ENCODE data around the gene KHK. TPM values are rescaled to one million over a fixed set of nuclear protein-coding genes. Genes with fewer than 3 reads are reported as not detected.

KHK gene
- total and polyA plus RNA-seq, 9 of the 15 experiments (the other 6 are each of a cell fraction or from before 2014, with no cell fraction given): 1.5 to 10.7 (median 5.2) TPM

- Histone ChIP-seq H3K79me2 (ENCODE audit: control insufficient read depth, insufficient read depth, low read length) (no peaks in the 10 kb centered on the region), H3K27me3 (ENCODE audit: control insufficient read depth in 2 of 2, insufficient read depth in 2 of 2, low read length in 2 of 2) (no peaks in the 10 kb centered on the region), H4K20me1 (replicated peaks; ENCODE audit: control insufficient read depth, insufficient read depth, low read length) (no peaks in the 10 kb centered on the region), H3K4me2 (ENCODE audit: insufficient read depth, low read length) (no peak overlapping the region), H3K27ac (ENCODE audit: extremely low read depth, low read depth, low read length) (no peak overlapping the region), H3K9me3 (replicated peaks; ENCODE audit: control insufficient read depth, insufficient read depth, low read depth, low read length) (no peaks in the 10 kb centered on the region), H3K4me3 (no peak overlapping the region), H2AFZ (ENCODE audit: low read depth, low read length) (no peak overlapping the region), H3K4me1 (replicated peaks in 1 of 2; ENCODE audit: control insufficient read depth in 2 of 2, insufficient read depth in 2 of 2, low read length in 2 of 2) (peaks cover 51 to 65% of the 10 kb centered on the region in 2 experiments), H3K9ac (ENCODE audit: insufficient read depth in 1 of 2, low read depth in 2 of 2, low read length in 2 of 2) (peak overlapping the region in 1 of 2 experiments; percentile 19; a peak in 1 of 4 replicates), H3K9me1 (ENCODE audit: control insufficient read depth, insufficient read depth, low read length) (peaks cover 4% of the 10 kb centered on the region), H3K36me3 (ENCODE audit: control insufficient read depth, insufficient read depth, low read length) (no peaks in the 10 kb centered on the region)
- 76% methylated on average over 5 of the region's 7 CpGs for WGBS (ENCODE audit: insufficient coverage, low coverage, missing lambda C conversion rate)
- CTCF ChIA-PET (ENCODE audit: low intra/inter-chr PET ratio): no interaction called here
- intact Hi-C loops (cut with micrococcal nuclease) (no loop called here), in situ Hi-C loops (cut with MboI) (no loop called here)
- TF ChIP-seq GTF2A2 (tag; IDR thresholded peaks at IDR 0.05) (no peak), ZNF140 (CRISPR knock-in tag; IDR thresholded peaks at IDR 0.05) (no peak), CHD4 (IDR thresholded peaks at IDR 0.05; ENCODE audit: insufficient read depth, insufficient replicate concordance, low read depth, low read length, poor library complexity, severe bottlenecking) (no peak), BRCA1 (IDR thresholded peaks at IDR 0.05) (no peak), BRCA1 (CRISPR knock-in tag; IDR thresholded peaks at IDR 0.05) (no peak), SMARCE1 (IDR thresholded peaks at IDR 0.05) (no peak), CGGBP1 (CRISPR knock-in tag; IDR thresholded peaks at IDR 0.05) (no peak), MEF2A (IDR thresholded peaks at IDR 0.05; ENCODE audit: control insufficient read depth, low read depth, low read length) (no peak), CHD1 (IDR thresholded peaks at IDR 0.05; ENCODE audit: low read length) (no peak), NFIC (IDR thresholded peaks at IDR 0.05) (no peak), MIER1 (IDR thresholded peaks at IDR 0.05; ENCODE audit: low read depth) (no peak), BRF1 (IDR thresholded peaks at IDR 0.05; ENCODE audit: borderline replicate concordance, extremely low read depth, insufficient read length) (no peak), IRF2 (CRISPR knock-in tag; IDR thresholded peaks at IDR 0.05) (no peak), ZNF133 (CRISPR knock-in tag; IDR thresholded peaks at IDR 0.05) (no peak), STAG1 (CRISPR knock-in tag; IDR thresholded peaks at IDR 0.05; ENCODE audit: borderline replicate concordance) (no peak), ZSCAN29 (IDR thresholded peaks at IDR 0.05) (no peak), TBP (optimal IDR thresholded peaks at IDR 0.05; ENCODE audit: low read depth, low read length) (no peak), SREBF2 (CRISPR knock-in tag; IDR thresholded peaks at IDR 0.05) (no peak), CBX1 (IDR thresholded peaks at IDR 0.05; ENCODE audit: low read depth) (no peak)
- TF ChIP-seq, protein P1, sequence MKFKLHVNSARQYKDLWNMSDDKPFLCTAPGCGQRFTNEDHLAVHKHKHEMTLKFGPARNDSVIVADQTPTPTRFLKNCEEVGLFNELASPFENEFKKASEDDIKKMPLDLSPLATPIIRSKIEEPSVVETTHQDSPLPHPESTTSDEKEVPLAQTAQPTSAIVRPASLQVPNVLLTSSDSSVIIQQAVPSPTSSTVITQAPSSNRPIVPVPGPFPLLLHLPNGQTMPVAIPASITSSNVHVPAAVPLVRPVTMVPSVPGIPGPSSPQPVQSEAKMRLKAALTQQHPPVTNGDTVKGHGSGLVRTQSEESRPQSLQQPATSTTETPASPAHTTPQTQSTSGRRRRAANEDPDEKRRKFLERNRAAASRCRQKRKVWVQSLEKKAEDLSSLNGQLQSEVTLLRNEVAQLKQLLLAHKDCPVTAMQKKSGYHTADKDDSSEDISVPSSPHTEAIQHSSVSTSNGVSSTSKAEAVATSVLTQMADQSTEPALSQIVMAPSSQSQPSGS (CRISPR knock-in tag; IDR thresholded peaks at IDR 0.05): no peak
- TF ChIP-seq, protein P2, sequence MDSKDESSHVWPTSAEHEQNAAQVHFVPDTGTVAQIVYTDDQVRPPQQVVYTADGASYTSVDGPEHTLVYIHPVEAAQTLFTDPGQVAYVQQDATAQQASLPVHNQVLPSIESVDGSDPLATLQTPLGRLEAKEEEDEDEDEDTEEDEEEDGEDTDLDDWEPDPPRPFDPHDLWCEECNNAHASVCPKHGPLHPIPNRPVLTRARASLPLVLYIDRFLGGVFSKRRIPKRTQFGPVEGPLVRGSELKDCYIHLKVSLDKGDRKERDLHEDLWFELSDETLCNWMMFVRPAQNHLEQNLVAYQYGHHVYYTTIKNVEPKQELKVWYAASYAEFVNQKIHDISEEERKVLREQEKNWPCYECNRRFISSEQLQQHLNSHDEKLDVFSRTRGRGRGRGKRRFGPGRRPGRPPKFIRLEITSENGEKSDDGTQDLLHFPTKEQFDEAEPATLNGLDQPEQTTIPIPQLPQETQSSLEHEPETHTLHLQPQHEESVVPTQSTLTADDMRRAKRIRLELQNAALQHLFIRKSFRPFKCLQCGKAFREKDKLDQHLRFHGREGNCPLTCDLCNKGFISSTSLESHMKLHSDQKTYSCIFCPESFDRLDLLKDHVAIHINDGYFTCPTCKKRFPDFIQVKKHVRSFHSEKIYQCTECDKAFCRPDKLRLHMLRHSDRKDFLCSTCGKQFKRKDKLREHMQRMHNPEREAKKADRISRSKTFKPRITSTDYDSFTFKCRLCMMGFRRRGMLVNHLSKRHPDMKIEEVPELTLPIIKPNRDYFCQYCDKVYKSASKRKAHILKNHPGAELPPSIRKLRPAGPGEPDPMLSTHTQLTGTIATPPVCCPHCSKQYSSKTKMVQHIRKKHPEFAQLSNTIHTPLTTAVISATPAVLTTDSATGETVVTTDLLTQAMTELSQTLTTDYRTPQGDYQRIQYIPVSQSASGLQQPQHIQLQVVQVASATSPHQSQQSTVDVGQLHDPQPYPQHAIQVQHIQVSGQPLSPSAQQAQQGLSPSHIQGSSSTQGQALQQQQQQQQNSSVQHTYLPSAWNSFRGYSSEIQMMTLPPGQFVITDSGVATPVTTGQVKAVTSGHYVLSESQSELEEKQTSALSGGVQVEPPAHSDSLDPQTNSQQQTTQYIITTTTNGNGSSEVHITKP (IDR thresholded peaks at IDR 0.05; ENCODE audit: partially characterized antibody): no peak
- DNase-seq (ENCODE audit: extremely low read depth in 1 of 4, low spot score in 3 of 4) (no peak), ATAC-seq (no peak), FAIRE-seq (no peak)
- POLR2A ChIA-PET: interaction anchor here (1.2 to 1.4 kb wide), 3 partner anchors 10 to 14 kb away, joined by 4 to 7 read pairs (median 5); partner anchors contain the start of gene KHK
- BruUV-seq (replicated peaks): no TSS peak
Observed at GRCh38 chr2:27077231-27077630, 9.3 kb upstream of the KHK start.
